HG02840 (cell line): Measurements from ENCODE around the gene SRPX.

ENCODE experiments used
- ATAC-seq: cut with Tn5 transposase; IDR thresholded peaks from one replicate; pipeline ENCODE4 v1.9.1; 2021; ENCODE audit warnings: mild to moderate bottlenecking, moderate library complexity, moderate number of reproducible peaks; ENCODE audit not compliant: unreplicated experiment, low FRiP score

Gene SRPX

GRCh38 chrX:38220415-38221390 lies at the start of gene SRPX:
TSS of gene SRPX (minus strand) at chrX:38220871. CDS start at chrX:38220792, 79 bp downstream.
- no peak for ATAC-seq

GRCh38 chrX:38268011-38268410 lies 47.3 kb upstream of the SRPX start:
- ATAC-seq: no peak

GRCh38 chrX:38262715-38263620 lies 42.3 kb upstream of the SRPX start:
- no peak for ATAC-seq

- no peak for ATAC-seq
These were observed 39.6 kb upstream of the SRPX start for GRCh38 chrX:38260231-38260630.

- no peak for ATAC-seq
These were observed 35.3 kb upstream of the SRPX start for GRCh38 chrX:38256019-38256418.

- no peak for ATAC-seq
These were observed 29.3 kb upstream of the SRPX start for GRCh38 chrX:38249965-38250364.

- no peak for ATAC-seq
These were observed 26.4 kb upstream of the SRPX start for GRCh38 chrX:38247051-38247450.

GRCh38 chrX:38240541-38240940 lies 19.9 kb upstream of the SRPX start:
- no peak for ATAC-seq

- ATAC-seq: no peak
These were observed 16.4 kb upstream of the SRPX start for GRCh38 chrX:38236901-38237615.

GRCh38 chrX:38233891-38234667 lies 13.4 kb upstream of the SRPX start:
- ATAC-seq: no peak

GRCh38 chrX:38232079-38232686 lies 11.5 kb upstream of the SRPX start:
- ATAC-seq: no peak

GRCh38 chrX:38225093-38225492 lies 4.4 kb upstream of the SRPX start:
- no peak for ATAC-seq

GRCh38 chrX:38224160-38224559 lies 3.5 kb upstream of the SRPX start:
- ATAC-seq: no peak

GRCh38 chrX:38221391-38221929 lies 789 bp upstream of the SRPX start:
- no peak for ATAC-seq

- ATAC-seq: no peak
These were observed 652 bp downstream of the SRPX start for GRCh38 chrX:38220024-38220414.

GRCh38 chrX:38216642-38217041 lies 4.0 kb downstream of the SRPX start:
- no peak for ATAC-seq

GRCh38 chrX:38214551-38215531 lies 5.8 kb downstream of the SRPX start:
- no peak for ATAC-seq

- ATAC-seq: no peak
These were observed 6.6 kb downstream of the SRPX start for GRCh38 chrX:38214044-38214443.
